Tibial nerve (tissue), 3 donors: ENCODE results near the gene STAC3.

ENCODE experiments used
- CTCF ChIP-seq, 5 experiments: fragments of 200-600 bp in 3 of 5; fragments of 450-650 bp in 2 of 5; sonication (generic) in 3 of 5; IDR thresholded peaks; one replicate each; pipeline ENCODE4 v1.5.1; 2016 to 2019; ENCODE audit warnings: antibody characterized with exemption in 5 of 5, mild to moderate bottlenecking in 3 of 5, moderate library complexity in 2 of 5
- POLR2A ChIP-seq, 2 donors: fragments of 450-650 bp; IDR thresholded peaks; one replicate each; pipeline ENCODE4 v1.6.1; 2017; ENCODE audit warnings: antibody characterized with exemption in 2 of 2, mild to moderate bottlenecking in 2 of 2, moderate library complexity in 2 of 2

GRCh38 chr12:57200497-57200896, 50.5 kb downstream of the STAC3 start:
- TF ChIP-seq CTCF (IDR thresholded peaks at IDR 0.05) (no peak), POLR2A (IDR thresholded peaks at IDR 0.05) (no peak)
